ENCODE measurements around the gene COA7.

DNA sequence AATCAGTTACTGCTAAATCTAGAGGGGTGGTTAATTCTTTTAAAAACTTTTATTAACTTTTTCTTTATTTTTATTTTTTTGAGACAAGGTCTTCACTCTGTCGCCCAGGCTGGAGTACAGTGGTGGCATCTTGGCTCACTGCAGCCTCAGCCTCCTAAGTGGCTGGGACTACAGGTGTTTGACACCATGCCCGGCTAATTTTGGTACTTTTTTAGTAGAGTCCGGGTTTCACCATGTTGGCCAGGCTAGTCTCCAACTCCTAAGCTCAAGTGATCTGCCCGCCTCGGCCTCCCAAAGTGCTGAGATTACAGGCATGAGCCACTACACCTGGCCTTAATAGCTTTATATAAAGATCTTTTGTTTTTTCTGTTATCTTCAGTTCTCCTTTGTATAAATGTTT, 40.0 kb upstream of the COA7 start:
- TF ChIP-seq, protein P1, sequence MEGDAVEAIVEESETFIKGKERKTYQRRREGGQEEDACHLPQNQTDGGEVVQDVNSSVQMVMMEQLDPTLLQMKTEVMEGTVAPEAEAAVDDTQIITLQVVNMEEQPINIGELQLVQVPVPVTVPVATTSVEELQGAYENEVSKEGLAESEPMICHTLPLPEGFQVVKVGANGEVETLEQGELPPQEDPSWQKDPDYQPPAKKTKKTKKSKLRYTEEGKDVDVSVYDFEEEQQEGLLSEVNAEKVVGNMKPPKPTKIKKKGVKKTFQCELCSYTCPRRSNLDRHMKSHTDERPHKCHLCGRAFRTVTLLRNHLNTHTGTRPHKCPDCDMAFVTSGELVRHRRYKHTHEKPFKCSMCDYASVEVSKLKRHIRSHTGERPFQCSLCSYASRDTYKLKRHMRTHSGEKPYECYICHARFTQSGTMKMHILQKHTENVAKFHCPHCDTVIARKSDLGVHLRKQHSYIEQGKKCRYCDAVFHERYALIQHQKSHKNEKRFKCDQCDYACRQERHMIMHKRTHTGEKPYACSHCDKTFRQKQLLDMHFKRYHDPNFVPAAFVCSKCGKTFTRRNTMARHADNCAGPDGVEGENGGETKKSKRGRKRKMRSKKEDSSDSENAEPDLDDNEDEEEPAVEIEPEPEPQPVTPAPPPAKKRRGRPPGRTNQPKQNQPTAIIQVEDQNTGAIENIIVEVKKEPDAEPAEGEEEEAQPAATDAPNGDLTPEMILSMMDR (IDR thresholded peaks at IDR 0.05): no peak
- TF ChIP-seq EP300 (IDR thresholded peaks at IDR 0.05; ENCODE audit: borderline replicate concordance in 1 of 2, low read depth in 1 of 2, low read length in 1 of 2) (no peak), CHD2 (IDR thresholded peaks at IDR 0.05; ENCODE audit: low read length, partially characterized antibody) (no peak), FOSL2 (IDR thresholded peaks at IDR 0.05; ENCODE audit: borderline replicate concordance, low read depth) (no peak), POLR2AphosphoS5 (IDR thresholded peaks at IDR 0.05; ENCODE audit: low read depth, low read length) (no peak), SIN3A (IDR thresholded peaks at IDR 0.05; ENCODE audit: borderline replicate concordance, low read depth, low read length) (no peak), EZH2phosphoT487 (IDR thresholded peaks at IDR 0.05; ENCODE audit: borderline replicate concordance, low read depth) (no peak)
- TF ChIP-seq, protein P2, sequence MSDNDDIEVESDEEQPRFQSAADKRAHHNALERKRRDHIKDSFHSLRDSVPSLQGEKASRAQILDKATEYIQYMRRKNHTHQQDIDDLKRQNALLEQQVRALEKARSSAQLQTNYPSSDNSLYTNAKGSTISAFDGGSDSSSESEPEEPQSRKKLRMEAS (IDR thresholded peaks at IDR 0.05; ENCODE audit: low read depth): no peak
- TF ChIP-seq, protein P3, sequence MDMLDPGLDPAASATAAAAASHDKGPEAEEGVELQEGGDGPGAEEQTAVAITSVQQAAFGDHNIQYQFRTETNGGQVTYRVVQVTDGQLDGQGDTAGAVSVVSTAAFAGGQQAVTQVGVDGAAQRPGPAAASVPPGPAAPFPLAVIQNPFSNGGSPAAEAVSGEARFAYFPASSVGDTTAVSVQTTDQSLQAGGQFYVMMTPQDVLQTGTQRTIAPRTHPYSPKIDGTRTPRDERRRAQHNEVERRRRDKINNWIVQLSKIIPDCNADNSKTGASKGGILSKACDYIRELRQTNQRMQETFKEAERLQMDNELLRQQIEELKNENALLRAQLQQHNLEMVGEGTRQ (IDR thresholded peaks at IDR 0.05; ENCODE audit: borderline replicate concordance, low read depth, low read length): no peak
